Esophagus muscularis mucosa (tissue), 4 donors: Measurements from ENCODE around the gene TAAR2.

Experiments
- CTCF ChIP-seq, 3 experiments: fragments of 200-600 bp in 2 of 3; fragments of 450-650 bp in 1 of 3; sonication (generic) in 2 of 3; IDR thresholded peaks; one replicate each; pipeline ENCODE4 v1.5.1; 2017 to 2019; ENCODE audit warnings: antibody characterized with exemption in 3 of 3, mild to moderate bottlenecking in 2 of 3, moderate library complexity in 1 of 3
- EP300 ChIP-seq: sonication (generic); formaldehyde crosslinking; IDR thresholded peaks from one replicate; pipeline ENCODE4 v1.6.1; 2017; ENCODE audit warnings: antibody characterized with exemption
- POLR2A ChIP-seq: fragments of 450-650 bp; IDR thresholded peaks from one replicate; pipeline ENCODE4 v1.6.1; 2017; ENCODE audit warnings: antibody characterized with exemption, moderate library complexity, mild to moderate bottlenecking, low read depth

GRCh38 chr6:132611616-132612015 lies 12.5 kb downstream of the TAAR2 start:
- TF ChIP-seq CTCF (IDR thresholded peaks at IDR 0.05) (no peak), POLR2A (no peak), EP300 (no peak)
